DOHH2 (cell line): ENCODE results near the gene TMEM255B.

ENCODE experiments used
- H3F3A ChIP-seq: fragments of 200-600 bp; sonication (generic), shearing (Covaris generic); 2 replicates; pipeline ENCODE4 v1.6.0; 2016; ENCODE audit warnings: antibody characterized with exemption, mild to moderate bottlenecking; ENCODE audit not compliant: control insufficient read depth, insufficient read depth
- H3K27ac ChIP-seq: fragments of 200-600 bp; sonication (generic); 2 replicates; pipeline ENCODE4 v1.5.1; 2014; ENCODE audit warnings: low read depth, mild to moderate bottlenecking, low read length, moderate library complexity
- H3K27me3 ChIP-seq: fragments of 200-600 bp; sonication (generic); 2 replicates; pipeline ENCODE4 v1.6.1; 2014; ENCODE audit warnings: mild to moderate bottlenecking, low read length, mixed read lengths; ENCODE audit not compliant: control insufficient read depth
- H3K36me3 ChIP-seq: fragments of 200-600 bp; sonication (generic); 2 replicates; pipeline ENCODE4 v1.6.1; 2014; ENCODE audit warnings: mild to moderate bottlenecking, low read length, moderate library complexity, mixed read lengths; ENCODE audit not compliant: control insufficient read depth
- H3K4me1 ChIP-seq: fragments of 200-600 bp; sonication (generic); 2 replicates; pipeline ENCODE4 v1.6.1; 2014; ENCODE audit warnings: mild to moderate bottlenecking, low read length, mixed read lengths; ENCODE audit not compliant: control insufficient read depth
- H3K4me2 ChIP-seq: fragments of 200-600 bp; sonication (generic); 2 replicates; pipeline ENCODE4 v1.6.0; 2014; ENCODE audit warnings: mild to moderate bottlenecking, low read length, moderate library complexity
- H3K4me3 ChIP-seq: fragments of 200-600 bp; sonication (generic); 2 replicates; pipeline ENCODE4 v1.5.1; 2014; ENCODE audit warnings: mild to moderate bottlenecking, low read length, mixed read lengths
- H3K79me2 ChIP-seq: fragments of 200-600 bp; sonication (generic); 2 replicates; pipeline ENCODE4 v1.6.1; 2014; ENCODE audit warnings: mild to moderate bottlenecking, low read length, mixed read lengths; ENCODE audit not compliant: control insufficient read depth
- H3K9me2 ChIP-seq: fragments of 200-600 bp; sonication (generic); replicated peaks from 2 replicates; pipeline ENCODE4 v1.6.1; 2014; ENCODE audit warnings: mild to moderate bottlenecking, low read length, mixed read lengths; ENCODE audit not compliant: control insufficient read depth
- H3K9me3 ChIP-seq: fragments of 200-600 bp; sonication (generic); 2 replicates; pipeline ENCODE4 v1.6.1; 2014; ENCODE audit warnings: antibody characterized with exemption, low read length, mixed read lengths; ENCODE audit not compliant: control insufficient read depth, insufficient read depth
- H4K20me1 ChIP-seq: fragments of 200-600 bp; sonication (generic); 2 replicates; pipeline ENCODE4 v1.6.0; 2014; ENCODE audit warnings: low read depth, mild to moderate bottlenecking, antibody characterized with exemption, low read length, moderate library complexity; ENCODE audit not compliant: control insufficient read depth, insufficient read depth
- CTCF ChIP-seq: fragments of 200-600 bp; sonication (generic); IDR thresholded peaks from one replicate; pipeline ENCODE4 v1.5.1; 2014; ENCODE audit warnings: antibody characterized with exemption, mild to moderate bottlenecking, low read depth, low read length; ENCODE audit not compliant: poor library complexity, severe bottlenecking
- EZH2phosphoT487 ChIP-seq: fragments of 200-600 bp; sonication (generic); IDR thresholded peaks from 2 replicates; pipeline ENCODE4 v1.6.1; 2017; ENCODE audit warnings: borderline replicate concordance, mild to moderate bottlenecking, antibody characterized with exemption, low read length, moderate library complexity, mixed read lengths

The TMEM255B gene

GRCh38 chr13:113763254-113763653 is 4.2 kb downstream of the TMEM255B start:
- Histone ChIP-seq H4K20me1 (no peaks in the 10 kb centered on the region), H3F3A (no peaks in the 10 kb centered on the region), H3K27me3 (peaks cover 27% of the 10 kb centered on the region), H3K4me2 (no peak overlapping the region), H3K27ac (no peak overlapping the region), H3K9me2 (no peaks in the 10 kb centered on the region), H3K4me1 (peaks cover 12% of the 10 kb centered on the region), H3K79me2 (no peaks in the 10 kb centered on the region), H3K36me3 (no peaks in the 10 kb centered on the region), H3K9me3 (no peaks in the 10 kb centered on the region), H3K4me3 (no peak overlapping the region)
- TF ChIP-seq EZH2phosphoT487 = no peak
- no peak for TF ChIP-seq CTCF

- Histone ChIP-seq H3K79me2 (no peaks in the 10 kb centered on the region), H3K27ac (no peak overlapping the region), H3K4me2 (no peak overlapping the region), H3K36me3 (no peaks in the 10 kb centered on the region), H3K9me2 (no peaks in the 10 kb centered on the region), H4K20me1 (no peaks in the 10 kb centered on the region), H3K4me1 (peaks cover 6% of the 10 kb centered on the region), H3K4me3 (no peak overlapping the region), H3K27me3 (peaks cover 27% of the 10 kb centered on the region), H3F3A (no peaks in the 10 kb centered on the region), H3K9me3 (no peaks in the 10 kb centered on the region)
- TF ChIP-seq EZH2phosphoT487 (no peak), CTCF (no peak)
Observed at GRCh38 chr13:113763961-113764792, 5.2 kb downstream of the TMEM255B start.

GRCh38 chr13:113764793-113765563 is 6.0 kb downstream of the TMEM255B start:
- Histone ChIP-seq H3K27me3 (peaks cover 19% of the 10 kb centered on the region), H3K4me3 (no peak overlapping the region), H3K9me3 (no peaks in the 10 kb centered on the region), H3K4me1 (no peaks in the 10 kb centered on the region), H3K36me3 (no peaks in the 10 kb centered on the region), H4K20me1 (no peaks in the 10 kb centered on the region), H3K79me2 (no peaks in the 10 kb centered on the region), H3F3A (no peaks in the 10 kb centered on the region), H3K9me2 (no peaks in the 10 kb centered on the region), H3K4me2 (no peak overlapping the region), H3K27ac (no peak overlapping the region)
- TF ChIP-seq CTCF (no peak), EZH2phosphoT487 (no peak)
